ENCODE data around the gene HABP2.

HABP2 gene

GRCh38 chr10:113630929-113631533 is 78.2 kb downstream of the HABP2 start:
- no peak for DNase-seq (ENCODE audit: low spot score)

GRCh38 chr10:113631684-113632367 is 79.0 kb downstream of the HABP2 start:
- DNase-seq (ENCODE audit: low spot score), result no peak

Data from left forelimb (tissue), 1 donor.